SK-N-SH (cell line): Measurements from ENCODE around the gene CACNA1D.

ENCODE experiments used
- CHD2 ChIP-seq: fragments of 150-350 bp; IDR thresholded peaks from 2 replicates; pipeline ENCODE4 v1.6.1; 2018; ENCODE audit warnings: low read length; ENCODE audit not compliant: partially characterized antibody
- CTCF ChIP-seq: fragments of 200-600 bp; sonication (generic); IDR thresholded peaks from 2 replicates; pipeline ENCODE4 v1.6.1; 2017; ENCODE audit warnings: antibody characterized with exemption, mild to moderate bottlenecking, moderate library complexity
- EP300 ChIP-seq, 2 experiments: IDR thresholded peaks; 2 replicates each; pipeline versions ENCODE4 v1.4.0 to v1.6.1; 2012; ENCODE audit warnings: borderline replicate concordance in 1 of 2, low read depth in 1 of 2, low read length in 1 of 2
- EZH2phosphoT487 ChIP-seq: fragments of 200-600 bp; sonication (generic); IDR thresholded peaks from 2 replicates; pipeline ENCODE4 v1.6.1; 2017; ENCODE audit warnings: low read depth, mixed run types, mild to moderate bottlenecking, antibody characterized with exemption, moderate library complexity, borderline replicate concordance
- MAX ChIP-seq: IDR thresholded peaks from 2 replicates; pipeline ENCODE4 v1.4.0; 2012; ENCODE audit warnings: low read depth
- NRF1 ChIP-seq: IDR thresholded peaks from 2 replicates; pipeline ENCODE4 v1.6.1; 2012; ENCODE audit warnings: low read depth, mild to moderate bottlenecking, low read length
- POLR2AphosphoS5 ChIP-seq: IDR thresholded peaks from 2 replicates; pipeline ENCODE4 v1.6.1; 2012; ENCODE audit warnings: low read depth, low read length
- RCOR1 ChIP-seq: fragments of 150-350 bp; IDR thresholded peaks from 2 replicates; pipeline ENCODE4 v1.6.1; 2017; ENCODE audit warnings: antibody characterized with exemption, low read length
- RFX5 ChIP-seq: IDR thresholded peaks from 2 replicates; pipeline ENCODE4 v1.6.1; 2012; ENCODE audit warnings: mild to moderate bottlenecking, improper control_type of control experiment, low read length
- SMC3 ChIP-seq: IDR thresholded peaks from 2 replicates; pipeline ENCODE4 v1.6.1; 2012; ENCODE audit warnings: low read depth, low read length, improper control_type of control experiment
- TAF1 ChIP-seq: IDR thresholded peaks from 2 replicates; pipeline ENCODE4 v1.6.1; 2012; ENCODE audit warnings: low read depth, mild to moderate bottlenecking, low read length, moderate library complexity, borderline replicate concordance
- TF ChIP-seq, protein P1 (sequence below): fragments of 150-350 bp; IDR thresholded peaks from 2 replicates; pipeline ENCODE4 v1.6.1; 2017; ENCODE audit warnings: antibody characterized with exemption, low read length, low read depth, borderline replicate concordance
- TF ChIP-seq, protein P2 (sequence below): IDR thresholded peaks from 2 replicates; pipeline ENCODE4 v1.4.0; 2012; ENCODE audit warnings: low read depth, borderline replicate concordance

DNA sequence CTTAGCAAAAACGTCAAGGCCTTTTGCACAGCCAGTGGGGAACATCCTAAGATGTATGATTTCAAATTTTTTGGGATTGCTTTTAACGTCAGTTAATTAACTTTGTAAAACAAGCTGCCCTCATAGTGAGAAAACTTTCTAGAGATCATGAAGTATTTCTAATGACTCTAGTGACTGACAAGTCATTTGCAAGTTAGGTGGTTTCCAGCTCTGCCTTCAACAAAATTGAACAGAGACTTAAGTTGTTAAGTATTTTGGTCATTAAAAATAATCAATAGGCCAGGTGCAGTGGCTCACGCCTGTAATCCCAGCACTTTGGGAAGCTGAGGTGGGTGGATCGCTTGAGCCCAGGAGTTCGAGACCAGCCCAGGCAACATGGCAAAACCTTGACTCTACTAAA is 280.6 kb downstream of the CACNA1D start:
- TF ChIP-seq CTCF (no peak), POLR2AphosphoS5 (no peak), CHD2 (no peak), RCOR1 (no peak), MAX (no peak), NRF1 (no peak), EP300 (IDR thresholded peaks at IDR 0.05; ENCODE audit: borderline replicate concordance in 1 of 2, low read depth in 1 of 2, low read length in 1 of 2) (no peak), TAF1 (no peak), RFX5 (no peak), SMC3 (no peak), EZH2phosphoT487 (no peak)
- TF ChIP-seq, protein P1, sequence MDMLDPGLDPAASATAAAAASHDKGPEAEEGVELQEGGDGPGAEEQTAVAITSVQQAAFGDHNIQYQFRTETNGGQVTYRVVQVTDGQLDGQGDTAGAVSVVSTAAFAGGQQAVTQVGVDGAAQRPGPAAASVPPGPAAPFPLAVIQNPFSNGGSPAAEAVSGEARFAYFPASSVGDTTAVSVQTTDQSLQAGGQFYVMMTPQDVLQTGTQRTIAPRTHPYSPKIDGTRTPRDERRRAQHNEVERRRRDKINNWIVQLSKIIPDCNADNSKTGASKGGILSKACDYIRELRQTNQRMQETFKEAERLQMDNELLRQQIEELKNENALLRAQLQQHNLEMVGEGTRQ = no peak
- TF ChIP-seq, protein P2, sequence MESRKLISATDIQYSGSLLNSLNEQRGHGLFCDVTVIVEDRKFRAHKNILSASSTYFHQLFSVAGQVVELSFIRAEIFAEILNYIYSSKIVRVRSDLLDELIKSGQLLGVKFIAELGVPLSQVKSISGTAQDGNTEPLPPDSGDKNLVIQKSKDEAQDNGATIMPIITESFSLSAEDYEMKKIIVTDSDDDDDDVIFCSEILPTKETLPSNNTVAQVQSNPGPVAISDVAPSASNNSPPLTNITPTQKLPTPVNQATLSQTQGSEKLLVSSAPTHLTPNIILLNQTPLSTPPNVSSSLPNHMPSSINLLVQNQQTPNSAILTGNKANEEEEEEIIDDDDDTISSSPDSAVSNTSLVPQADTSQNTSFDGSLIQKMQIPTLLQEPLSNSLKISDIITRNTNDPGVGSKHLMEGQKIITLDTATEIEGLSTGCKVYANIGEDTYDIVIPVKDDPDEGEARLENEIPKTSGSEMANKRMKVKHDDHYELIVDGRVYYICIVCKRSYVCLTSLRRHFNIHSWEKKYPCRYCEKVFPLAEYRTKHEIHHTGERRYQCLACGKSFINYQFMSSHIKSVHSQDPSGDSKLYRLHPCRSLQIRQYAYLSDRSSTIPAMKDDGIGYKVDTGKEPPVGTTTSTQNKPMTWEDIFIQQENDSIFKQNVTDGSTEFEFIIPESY = no peak
